CD4-positive, alpha-beta T cell treated with Interleukin-6 for 4 hours (primary cell): Measurements from ENCODE around the gene PPP1R3C.
A peak's percentile ranks its signal among the peaks of the same experiment; 100 is the strongest.

ENCODE experiments used
- DNase-seq: peaks from one replicate; pipeline ENCODE4 v3.0.0-alpha.2; 2020; ENCODE audit warnings: mixed read lengths

The PPP1R3C gene

DNA sequence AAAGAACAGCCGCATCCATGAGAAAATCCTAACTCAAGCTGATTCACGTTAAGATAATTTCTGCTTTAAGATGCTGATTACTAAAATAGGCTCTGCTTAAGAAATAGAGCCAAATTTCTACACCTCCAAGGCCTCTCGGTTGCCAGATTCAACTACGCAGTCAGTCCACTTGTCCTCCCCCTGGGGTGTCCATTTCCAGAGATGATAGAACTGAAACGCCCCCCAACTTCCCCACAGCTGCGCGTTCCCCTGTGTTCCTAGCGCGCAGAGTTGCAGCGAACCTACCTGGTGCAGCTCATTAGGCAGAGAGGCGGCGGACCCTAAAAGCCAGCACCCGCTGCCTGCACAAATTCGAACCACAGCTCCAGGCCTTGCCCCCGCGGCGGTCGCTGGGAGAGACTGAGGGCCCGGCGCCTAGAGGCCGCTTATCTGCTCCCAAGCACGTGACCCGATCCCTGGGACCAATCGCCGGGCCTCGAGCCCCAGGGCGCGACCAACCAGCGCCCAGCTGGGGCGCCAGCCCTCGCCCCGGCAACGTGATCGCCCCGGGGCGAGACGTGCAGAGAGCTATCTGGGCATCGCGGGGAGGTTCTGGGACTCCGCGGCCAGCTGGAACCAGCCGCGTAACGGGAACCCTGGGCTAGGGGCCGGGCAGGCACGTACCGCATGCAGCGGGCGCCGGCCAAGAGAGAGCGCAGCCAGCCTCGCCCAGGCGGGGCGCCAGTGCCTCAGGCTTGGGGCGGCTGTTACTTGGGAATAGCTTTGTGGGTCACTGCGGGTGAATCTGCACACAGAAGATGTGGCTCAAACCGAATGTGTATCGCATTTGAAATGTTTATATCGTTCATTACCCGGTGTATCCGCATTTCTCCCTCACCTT lies at the start of gene PPP1R3C:
TSS of gene PPP1R3C (minus strand) at position 401 of the 880 bp plus-strand sequence. CDS start at position 299, 102 bp downstream.
- DNase-seq, result peak; percentile 31

GRCh38 chr10:91681361-91682276 lies 48.7 kb upstream of the PPP1R3C start:
- DNase-seq, result no peak

DNA sequence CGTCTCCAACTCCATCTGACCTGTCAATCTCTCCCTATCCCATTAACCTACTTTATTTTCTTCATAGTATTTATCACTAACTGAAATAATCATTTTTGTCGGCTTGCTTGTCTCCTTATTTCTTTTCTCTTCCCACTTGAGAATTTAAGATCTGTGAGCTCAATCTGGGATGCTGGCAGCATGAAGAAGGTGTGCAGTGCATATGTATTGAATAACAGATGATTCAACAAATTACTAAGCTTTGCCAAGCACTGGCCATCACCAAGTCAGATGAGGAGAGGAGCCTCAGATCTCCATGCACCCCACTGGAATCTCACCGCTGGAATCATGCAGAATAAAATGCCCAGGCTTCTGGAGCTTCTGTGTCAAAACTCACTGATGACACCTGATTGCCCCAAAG lies 47.6 kb upstream of the PPP1R3C start:
- no peak for DNase-seq

- DNase-seq, result no peak
These were observed 46.4 kb upstream of the PPP1R3C start for GRCh38 chr10:91679296-91679695.

GRCh38 chr10:91677911-91678310 lies 45.0 kb upstream of the PPP1R3C start:
- no peak for DNase-seq

GRCh38 chr10:91672021-91672608 lies 39.2 kb upstream of the PPP1R3C start:
- no peak for DNase-seq

DNA sequence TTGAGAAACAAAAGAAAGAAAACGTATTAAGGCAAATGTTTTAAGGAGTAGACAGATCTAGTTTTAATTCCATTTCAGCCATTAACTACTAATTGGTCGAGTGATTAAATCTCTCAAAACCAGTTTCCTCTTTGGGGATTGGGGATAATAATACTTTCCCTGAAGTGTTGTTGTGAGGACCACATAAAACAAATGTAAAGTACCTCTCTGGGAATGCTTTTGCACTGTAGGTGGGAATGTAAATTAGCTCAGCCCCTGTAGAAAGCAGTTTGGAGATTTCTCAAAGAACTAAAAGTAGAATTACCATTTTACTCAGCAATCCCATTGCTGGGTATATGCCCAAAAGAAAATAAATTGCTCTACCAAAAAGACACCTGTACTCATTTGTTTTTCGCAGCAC lies 36.0 kb upstream of the PPP1R3C start:
- DNase-seq, result no peak

DNA sequence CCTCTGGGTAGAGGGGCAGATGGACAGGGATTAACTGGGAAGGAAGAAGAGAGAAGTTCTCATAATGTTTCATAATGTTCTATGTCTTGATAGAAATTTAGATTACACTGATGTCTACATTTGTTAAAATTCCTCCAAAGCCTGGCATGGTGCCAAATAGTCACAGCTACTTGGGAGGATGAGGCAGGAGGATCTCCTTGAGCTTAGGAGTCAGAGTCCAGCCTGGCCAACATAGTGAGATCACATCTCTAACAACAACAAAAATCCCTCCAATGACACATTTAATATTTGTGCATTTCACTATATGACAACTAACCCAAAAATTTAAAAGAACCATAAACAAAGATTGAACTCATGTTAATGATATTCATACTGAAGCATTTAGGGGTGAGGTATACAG lies 33.0 kb upstream of the PPP1R3C start:
- no peak for DNase-seq

GRCh38 chr10:91664426-91664825 lies 31.6 kb upstream of the PPP1R3C start:
- no peak for DNase-seq

- no peak for DNase-seq
These were observed 30.1 kb upstream of the PPP1R3C start for GRCh38 chr10:91662993-91663392.

- DNase-seq, result no peak
These were observed 20.5 kb upstream of the PPP1R3C start for GRCh38 chr10:91653219-91653870.

- no peak for DNase-seq
These were observed 19.5 kb upstream of the PPP1R3C start for GRCh38 chr10:91652364-91652763.

GRCh38 chr10:91643700-91644099 lies 10.8 kb upstream of the PPP1R3C start:
- DNase-seq, result no peak

DNA sequence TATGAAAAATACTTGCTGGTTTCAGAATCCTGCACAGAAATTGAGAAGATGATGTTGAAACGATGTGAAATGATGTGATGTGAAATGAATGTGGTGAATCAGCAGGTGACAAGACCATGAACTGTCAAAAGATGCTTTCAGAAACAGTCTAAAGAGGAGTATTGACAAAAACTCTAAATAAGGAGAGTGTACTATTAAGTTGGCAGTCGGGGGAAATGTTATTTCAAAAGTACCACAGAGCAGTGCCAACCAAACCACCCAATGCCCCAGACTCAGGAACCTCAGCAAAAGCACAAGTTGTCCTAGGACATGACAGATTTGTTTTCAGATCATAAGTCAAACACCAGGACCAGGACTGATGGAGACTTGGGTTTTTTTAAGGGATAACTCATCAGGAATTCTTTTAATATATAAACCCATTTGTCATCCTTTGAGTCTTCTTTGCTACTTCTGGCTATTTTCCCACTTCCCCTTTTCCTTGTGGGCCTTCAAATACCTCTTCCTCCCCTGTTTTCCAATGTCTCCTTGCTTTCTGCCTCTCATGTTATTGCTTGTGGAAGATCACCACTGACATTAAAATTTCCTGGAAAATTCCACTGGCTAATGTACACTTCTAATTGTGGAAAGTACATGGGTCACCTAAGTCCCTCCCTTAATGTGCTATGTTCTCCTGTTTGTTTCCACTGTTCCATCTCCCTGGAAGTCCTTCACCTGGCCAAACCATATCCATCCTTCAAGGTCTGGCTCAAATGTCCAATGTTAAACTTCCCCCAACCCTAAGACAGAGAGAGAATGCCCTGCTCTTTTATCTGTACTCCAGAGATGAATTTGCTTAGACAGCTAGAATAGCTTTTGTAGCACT lies 10.2 kb upstream of the PPP1R3C start:
- no peak for DNase-seq

DNA sequence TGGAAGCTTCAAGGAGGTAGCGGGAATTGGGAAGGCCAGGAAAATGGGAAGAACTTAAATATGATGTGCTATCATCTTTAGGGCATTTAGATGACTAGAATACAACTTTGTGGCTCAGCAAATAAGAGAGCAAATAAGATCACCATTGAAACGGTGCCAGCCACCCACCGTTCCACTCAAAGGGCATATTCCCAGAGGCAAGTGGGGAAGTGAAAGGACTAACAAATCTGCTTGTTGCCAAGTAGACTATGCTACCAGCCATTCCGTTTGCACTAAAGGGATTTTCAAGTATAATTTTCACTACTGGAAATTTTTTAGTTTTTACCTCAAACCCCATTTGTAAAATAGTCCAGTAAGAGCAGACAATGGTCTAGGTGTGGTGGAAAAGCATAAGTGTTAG lies 4.0 kb upstream of the PPP1R3C start:
- DNase-seq, result no peak

GRCh38 chr10:91635401-91636400 lies 2.8 kb upstream of the PPP1R3C start:
- DNase-seq, result peak; percentile 49

GRCh38 chr10:91634898-91635297 lies 2.0 kb upstream of the PPP1R3C start:
- no peak for DNase-seq

GRCh38 chr10:91634246-91634645 lies 1.4 kb upstream of the PPP1R3C start:
- no peak for DNase-seq

- no peak for DNase-seq
These were observed 2.2 kb downstream of the PPP1R3C start for GRCh38 chr10:91630625-91631024.
